Activated CD8-positive, alpha-beta T cell treated with anti-CD3 and anti-CD28 coated beads for 36 hours (primary cell): Measurements from ENCODE around the gene CD4. TPM values are rescaled to one million over a fixed set of nuclear protein-coding genes. Genes with fewer than 3 reads are reported as not detected.

Source experiments
- ATAC-seq: fragments of 200-7000 bp; cut with Tn5 transposase; one replicate; pipeline ENCODE4 v1.10.0; 2021; ENCODE audit warnings: mild to moderate bottlenecking, moderate library complexity
- CTCF ChIA-PET: fragments of 350-600 bp; sonication (Branson Sonifier 250); formaldehyde crosslinking; loops from one replicate; lab custom pipeline; 2021; ENCODE audit warnings: antibody characterized with exemption; lab: Charles Lee
- POLR2A ChIA-PET: fragments of 350-600 bp; sonication (Branson Sonifier 250); formaldehyde crosslinking; loops from one replicate; lab custom pipeline; 2021; ENCODE audit warnings: antibody characterized with exemption; lab: Charles Lee
- DNase-seq: peaks from one replicate; pipeline ENCODE4 v3.0.0-alpha.2; 2020
- H3K27ac Mint-ChIP-seq: one replicate; pipeline ENCODE4 v1.8.0; 2021; ENCODE audit warnings: mild to moderate bottlenecking, mixed read lengths
- H3K27me3 Mint-ChIP-seq: one replicate; pipeline ENCODE4 v1.8.0; 2021; ENCODE audit warnings: mixed read lengths
- H3K36me3 Mint-ChIP-seq: one replicate; pipeline ENCODE4 v1.8.0; 2021; ENCODE audit warnings: low read depth, mixed read lengths
- H3K4me1 Mint-ChIP-seq: one replicate; pipeline ENCODE4 v1.8.0; 2021; ENCODE audit warnings: low read depth, mixed read lengths
- H3K4me3 Mint-ChIP-seq: one replicate; pipeline ENCODE4 v1.8.0; 2021; ENCODE audit warnings: mild to moderate bottlenecking, moderate library complexity, mixed read lengths
- H3K9me3 Mint-ChIP-seq: one replicate; pipeline ENCODE4 v1.8.0; 2021; ENCODE audit warnings: mixed read lengths
- CTCF ChIP-seq: fragments of 200-600 bp; IDR thresholded peaks from one replicate; pipeline ENCODE4 v1.8.0; 2022; ENCODE audit warnings: antibody characterized with exemption, mild to moderate bottlenecking
- intact Hi-C: fragments of 100-400 bp; cut with micrococcal nuclease; formaldehyde crosslinking; loops from one replicate; pipeline ENCODE4 v1.10.0; 2022
- total RNA-seq, 2 experiments: library from RNA; stranded (reverse); gene quantifications; one replicate each; pipeline ENCODE4 v1.2.3, GENCODE V29; 2021

CD4 gene
- total RNA-seq, 2 experiments from 2014 or later = 11.1 to 14.1 TPM

- H3K4me3 Mint-ChIP-seq = no peak overlapping the region
- peaks cover 20% of the 10 kb centered on the region for H3K4me1 Mint-ChIP-seq
- H3K27ac Mint-ChIP-seq = no peak overlapping the region
- ATAC-seq = no peak
- no peak for DNase-seq
- H3K9me3 Mint-ChIP-seq = no peaks in the 10 kb centered on the region
- CTCF ChIA-PET = interaction anchor here (0.9 to 17.9 kb wide), 13 partner anchors 8 to 215 kb away, joined by 3 to 341 read pairs (median 4); partner anchors contain the start of genes CDCA3, GPR162, MLF2 and PTMS
- no peaks in the 10 kb centered on the region for H3K36me3 Mint-ChIP-seq
- H3K27me3 Mint-ChIP-seq = peaks cover 18% of the 10 kb centered on the region
- no peak for TF ChIP-seq CTCF
- POLR2A ChIA-PET = interaction anchor here (0.6 to 1.6 kb wide), 4 partner anchors 9 to 38 kb away, joined by 3 to 7 read pairs (median 4); partner anchors contain the start of gene TPI1
- intact Hi-C loops = no loop called here
Observed at GRCh38 chr12:6833189-6833890, 44.0 kb downstream of the CD4 start.

DNA sequence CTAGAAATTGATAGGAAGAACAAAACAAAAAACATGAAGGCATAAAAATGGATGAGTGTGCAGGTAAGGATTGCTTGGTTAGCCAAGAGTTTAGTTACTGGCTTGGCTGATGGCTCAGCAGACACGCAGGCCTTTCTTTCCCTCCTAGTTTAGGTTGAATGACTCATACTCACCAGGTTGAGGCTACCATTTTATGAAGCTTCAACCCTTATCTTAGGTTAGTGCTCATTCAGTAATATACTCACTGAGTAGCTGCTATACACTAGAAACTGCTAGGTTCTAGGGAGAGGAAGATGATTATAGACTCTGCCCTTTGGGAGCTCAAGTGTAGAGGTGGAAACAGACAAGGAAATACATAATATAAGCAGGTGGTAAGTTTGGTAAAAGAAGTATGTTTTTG is 44.9 kb downstream of the CD4 start:
- Mint-ChIP-seq H3K36me3 (no peaks in the 10 kb centered on the region), H3K4me1 (peaks cover 14% of the 10 kb centered on the region), H3K27me3 (peaks cover 12% of the 10 kb centered on the region), H3K9me3 (no peaks in the 10 kb centered on the region), H3K27ac (no peak overlapping the region), H3K4me3 (no peak overlapping the region)
- ChIA-PET CTCF (interaction anchor here (1.0 to 17.9 kb wide), 23 partner anchors 9 to 805 kb away, joined by 3 to 341 read pairs (median 4); partner anchors contain the start of genes CDCA3, COPS7A, GPR162 and MLF2), POLR2A (interaction anchor here (0.9 to 1.6 kb wide), 5 partner anchors 9 to 57 kb away, joined by 3 to 6 read pairs (median 3); no protein-coding TSS in a partner anchor)
- TF ChIP-seq CTCF = no peak
- DNase-seq (no peak), ATAC-seq (no peak)
- intact Hi-C loops = no loop called here

DNA sequence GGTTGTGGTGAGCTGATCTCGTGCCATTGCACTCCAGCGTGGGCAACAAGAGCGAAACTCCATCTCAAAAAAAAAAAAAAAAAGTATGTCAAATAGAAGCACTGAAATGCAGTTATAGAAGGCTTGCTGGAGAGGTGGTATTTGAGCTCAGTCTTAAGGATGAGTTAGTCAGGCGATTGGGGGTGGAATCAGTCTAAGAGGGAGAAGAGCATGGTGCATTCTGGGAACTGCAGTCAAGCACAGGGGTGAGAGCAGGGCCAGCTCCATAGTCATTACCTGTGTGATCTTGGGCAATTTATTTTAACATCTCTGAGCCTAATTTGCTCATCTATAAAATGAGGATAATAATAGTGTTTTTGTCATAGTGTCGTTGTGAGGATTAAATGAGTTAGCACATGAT is 45.5 kb downstream of the CD4 start:
- TF ChIP-seq CTCF = no peak
- no peaks in the 10 kb centered on the region for H3K36me3 Mint-ChIP-seq
- H3K9me3 Mint-ChIP-seq = no peaks in the 10 kb centered on the region
- peaks cover 11% of the 10 kb centered on the region for H3K4me1 Mint-ChIP-seq
- H3K27me3 Mint-ChIP-seq = peaks cover 8% of the 10 kb centered on the region
- ChIA-PET CTCF (interaction anchor here (1.0 to 17.9 kb wide), 21 partner anchors 10 to 804 kb away, joined by 3 to 341 read pairs (median 5); partner anchors contain the start of genes CDCA3, COPS7A, GPR162 and MLF2), POLR2A (interaction anchor here (0.5 to 1.6 kb wide), 8 partner anchors 8 to 401 kb away, joined by 3 to 6 read pairs (median 4); no protein-coding TSS in a partner anchor)
- no peak overlapping the region for H3K4me3 Mint-ChIP-seq
- ATAC-seq (no peak), DNase-seq (no peak)
- no peak overlapping the region for H3K27ac Mint-ChIP-seq
- intact Hi-C loops = no loop called here

- intact Hi-C loops = no loop called here
- no peaks in the 10 kb centered on the region for H3K27me3 Mint-ChIP-seq
- POLR2A ChIA-PET = interaction anchor here (0.6 to 1.2 kb wide), 4 partner anchors 13 to 112 kb away, joined by 3 to 5 read pairs (median 3); partner anchors contain the start of gene CDCA3
- DNase-seq (no peak), ATAC-seq (no peak)
- H3K9me3 Mint-ChIP-seq = no peaks in the 10 kb centered on the region
- no peak overlapping the region for H3K4me3 Mint-ChIP-seq
- peaks cover 11% of the 10 kb centered on the region for H3K4me1 Mint-ChIP-seq
- H3K36me3 Mint-ChIP-seq = no peaks in the 10 kb centered on the region
- no peak for TF ChIP-seq CTCF
- CTCF ChIA-PET = interaction anchor here (0.8 to 17.9 kb wide), 12 partner anchors 8 to 236 kb away, joined by 3 to 341 read pairs (median 7); partner anchors contain the start of genes CDCA3, COPS7A, MLF2 and P3H3
- H3K27ac Mint-ChIP-seq = no peak overlapping the region
Observed at GRCh38 chr12:6836851-6837250, 47.5 kb downstream of the CD4 start.
